ENCODE data around the gene CUEDC1. TPM values are rescaled to one million over a fixed set of nuclear protein-coding genes. Genes with fewer than 3 reads are reported as not detected.

The CUEDC1 gene
- total and polyA plus RNA-seq, 2 of the 13 experiments (the other 11 are each of a cell fraction or from before 2014, with no cell fraction given) = 7.4 to 12.9 TPM

DNA sequence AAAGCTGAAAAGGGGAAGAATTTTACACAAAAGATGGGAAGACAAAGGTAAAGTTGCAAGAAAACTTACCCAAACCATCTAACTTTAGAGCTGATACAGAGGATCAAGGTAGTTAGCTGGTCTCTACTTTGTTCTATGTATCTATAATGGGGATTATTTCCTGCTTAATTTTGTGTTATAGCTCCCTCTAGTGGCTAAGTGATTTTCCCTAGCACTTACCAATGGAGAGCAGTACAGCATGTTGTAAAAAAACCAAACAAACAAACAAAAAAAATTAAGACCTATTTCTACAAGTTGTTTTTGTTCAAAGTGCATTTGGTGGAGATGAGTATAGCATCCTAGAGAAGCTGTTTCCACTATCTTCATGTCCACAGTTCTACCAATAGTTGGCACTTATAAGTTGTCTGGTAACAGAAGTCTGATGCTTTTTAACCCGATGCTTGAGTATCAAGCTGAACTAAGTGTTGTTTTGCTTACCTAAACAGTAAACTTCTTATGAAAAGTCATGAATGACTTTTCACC, 44.3 kb upstream of the CUEDC1 start (continued):
- TF ChIP-seq, protein P1, sequence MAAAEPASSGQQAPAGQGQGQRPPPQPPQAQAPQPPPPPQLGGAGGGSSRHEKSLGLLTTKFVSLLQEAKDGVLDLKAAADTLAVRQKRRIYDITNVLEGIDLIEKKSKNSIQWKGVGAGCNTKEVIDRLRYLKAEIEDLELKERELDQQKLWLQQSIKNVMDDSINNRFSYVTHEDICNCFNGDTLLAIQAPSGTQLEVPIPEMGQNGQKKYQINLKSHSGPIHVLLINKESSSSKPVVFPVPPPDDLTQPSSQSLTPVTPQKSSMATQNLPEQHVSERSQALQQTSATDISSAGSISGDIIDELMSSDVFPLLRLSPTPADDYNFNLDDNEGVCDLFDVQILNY (CRISPR knock-in tag; conservative IDR thresholded peaks at IDR 0.05) = no peak
- TF ChIP-seq ZFP62 (CRISPR knock-in tag; IDR thresholded peaks at IDR 0.05) (no peak), AGO2 (optimal IDR thresholded peaks at IDR 0.05; ENCODE audit: low read depth, low read length) (no peak), KDM5A (IDR thresholded peaks at IDR 0.05; ENCODE audit: borderline replicate concordance, low read length) (0 out of 2 replicates have a peak, but pooled peaks have one; percentile 22), MBD4 (IDR thresholded peaks at IDR 0.05; ENCODE audit: borderline replicate concordance, low read length) (peak; percentile 92), RXRB (CRISPR knock-in tag; IDR thresholded peaks at IDR 0.05; ENCODE audit: borderline replicate concordance) (0 out of 2 replicates have a peak, but pooled peaks have one; percentile 27), CBFB (CRISPR knock-in tag; IDR thresholded peaks at IDR 0.05) (no peak), ZNF121 (CRISPR knock-in tag; IDR thresholded peaks at IDR 0.05) (no peak), POLR2AphosphoS5 (IDR thresholded peaks at IDR 0.05; ENCODE audit: low read depth, low read length) (peak; percentile 67; the same call in 1 of the 2 replicates), SIX1 (CRISPR knock-in tag; IDR thresholded peaks at IDR 0.05; ENCODE audit: borderline replicate concordance) (no peak), ZNF260 (CRISPR knock-in tag; IDR thresholded peaks at IDR 0.05; ENCODE audit: borderline replicate concordance, low read depth) (no peak), HMGXB4 (CRISPR knock-in tag; IDR thresholded peaks at IDR 0.05; ENCODE audit: borderline replicate concordance in 1 of 2, low read depth in 1 of 2) (peak in 1 of 2 experiments; percentile 29; a peak in 1 of 4 replicates), NCOA5 (CRISPR knock-in tag; IDR thresholded peaks at IDR 0.05) (no peak), ZNF737 (CRISPR knock-in tag; IDR thresholded peaks at IDR 0.05; ENCODE audit: borderline replicate concordance) (no peak), ESRRA (CRISPR knock-in tag; IDR thresholded peaks at IDR 0.05; ENCODE audit: low read depth) (no peak), ZNF570 (CRISPR knock-in tag; IDR thresholded peaks at IDR 0.05; ENCODE audit: borderline replicate concordance) (no peak), YEATS4 (CRISPR knock-in tag; IDR thresholded peaks at IDR 0.05; ENCODE audit: borderline replicate concordance) (no peak), POLR2AphosphoS2 (IDR thresholded peaks at IDR 0.05; ENCODE audit: low read depth, low read length) (peak; percentile 75; the same call in 1 of the 2 replicates), SSRP1 (CRISPR knock-in tag; IDR thresholded peaks at IDR 0.05) (peak; percentile 76; the same call in 1 of the 2 replicates), SAP130 (CRISPR knock-in tag; IDR thresholded peaks at IDR 0.05; ENCODE audit: low read depth) (peak; percentile 51), POLR2G (IDR thresholded peaks at IDR 0.05; ENCODE audit: low read depth, low read length) (peak; percentile 51; the same call in 1 of the 2 replicates)
- TF ChIP-seq, protein P2, sequence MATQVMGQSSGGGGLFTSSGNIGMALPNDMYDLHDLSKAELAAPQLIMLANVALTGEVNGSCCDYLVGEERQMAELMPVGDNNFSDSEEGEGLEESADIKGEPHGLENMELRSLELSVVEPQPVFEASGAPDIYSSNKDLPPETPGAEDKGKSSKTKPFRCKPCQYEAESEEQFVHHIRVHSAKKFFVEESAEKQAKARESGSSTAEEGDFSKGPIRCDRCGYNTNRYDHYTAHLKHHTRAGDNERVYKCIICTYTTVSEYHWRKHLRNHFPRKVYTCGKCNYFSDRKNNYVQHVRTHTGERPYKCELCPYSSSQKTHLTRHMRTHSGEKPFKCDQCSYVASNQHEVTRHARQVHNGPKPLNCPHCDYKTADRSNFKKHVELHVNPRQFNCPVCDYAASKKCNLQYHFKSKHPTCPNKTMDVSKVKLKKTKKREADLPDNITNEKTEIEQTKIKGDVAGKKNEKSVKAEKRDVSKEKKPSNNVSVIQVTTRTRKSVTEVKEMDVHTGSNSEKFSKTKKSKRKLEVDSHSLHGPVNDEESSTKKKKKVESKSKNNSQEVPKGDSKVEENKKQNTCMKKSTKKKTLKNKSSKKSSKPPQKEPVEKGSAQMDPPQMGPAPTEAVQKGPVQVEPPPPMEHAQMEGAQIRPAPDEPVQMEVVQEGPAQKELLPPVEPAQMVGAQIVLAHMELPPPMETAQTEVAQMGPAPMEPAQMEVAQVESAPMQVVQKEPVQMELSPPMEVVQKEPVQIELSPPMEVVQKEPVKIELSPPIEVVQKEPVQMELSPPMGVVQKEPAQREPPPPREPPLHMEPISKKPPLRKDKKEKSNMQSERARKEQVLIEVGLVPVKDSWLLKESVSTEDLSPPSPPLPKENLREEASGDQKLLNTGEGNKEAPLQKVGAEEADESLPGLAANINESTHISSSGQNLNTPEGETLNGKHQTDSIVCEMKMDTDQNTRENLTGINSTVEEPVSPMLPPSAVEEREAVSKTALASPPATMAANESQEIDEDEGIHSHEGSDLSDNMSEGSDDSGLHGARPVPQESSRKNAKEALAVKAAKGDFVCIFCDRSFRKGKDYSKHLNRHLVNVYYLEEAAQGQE (IDR thresholded peaks at IDR 0.05; ENCODE audit: borderline replicate concordance in 1 of 2, low read depth in 1 of 2, low read length in 2 of 2) = no peak
- TF ChIP-seq, protein P3, sequence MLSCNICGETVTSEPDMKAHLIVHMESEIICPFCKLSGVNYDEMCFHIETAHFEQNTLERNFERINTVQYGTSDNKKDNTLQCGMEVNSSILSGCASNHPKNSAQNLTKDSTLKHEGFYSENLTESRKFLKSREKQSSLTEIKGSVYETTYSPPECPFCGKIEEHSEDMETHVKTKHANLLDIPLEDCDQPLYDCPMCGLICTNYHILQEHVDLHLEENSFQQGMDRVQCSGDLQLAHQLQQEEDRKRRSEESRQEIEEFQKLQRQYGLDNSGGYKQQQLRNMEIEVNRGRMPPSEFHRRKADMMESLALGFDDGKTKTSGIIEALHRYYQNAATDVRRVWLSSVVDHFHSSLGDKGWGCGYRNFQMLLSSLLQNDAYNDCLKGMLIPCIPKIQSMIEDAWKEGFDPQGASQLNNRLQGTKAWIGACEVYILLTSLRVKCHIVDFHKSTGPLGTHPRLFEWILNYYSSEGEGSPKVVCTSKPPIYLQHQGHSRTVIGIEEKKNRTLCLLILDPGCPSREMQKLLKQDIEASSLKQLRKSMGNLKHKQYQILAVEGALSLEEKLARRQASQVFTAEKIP (CRISPR knock-in tag; IDR thresholded peaks at IDR 0.05; ENCODE audit: borderline replicate concordance) = no peak

All from HepG2 (cell line).